ENCODE data around the gene THAP4. TPM values are rescaled to one million over a fixed set of nuclear protein-coding genes. Genes with fewer than 3 reads are reported as not detected.

The THAP4 gene
- total RNA-seq, 2 experiments from 2014 or later = 45.1 to 48.9 TPM

- DNase-seq (peak; percentile 48), ATAC-seq (no peak)
- Mint-ChIP-seq H3K27me3 (no peaks in the 10 kb centered on the region), H3K4me1 (ENCODE audit: low read depth) (peaks cover 16% of the 10 kb centered on the region), H3K4me3 (peak overlapping the region; percentile 61), H3K27ac (peak overlapping the region; percentile 41), H3K9me3 (no peaks in the 10 kb centered on the region), H3K36me3 (ENCODE audit: low read depth) (peaks cover 8% of the 10 kb centered on the region)
- intact Hi-C loops (cut with micrococcal nuclease) = no loop called here
- ChIA-PET POLR2A (interaction anchor here (1.2 to 1.3 kb wide), 2 partner anchors 10 to 20 kb away, joined by 3 read pairs; no protein-coding TSS in a partner anchor), CTCF (interaction anchor here (1.3 to 1.7 kb wide), 2 partner anchors 66 to 270 kb away, joined by 3 read pairs; no protein-coding TSS in a partner anchor)
- no peak for TF ChIP-seq CTCF (IDR thresholded peaks at IDR 0.05)
Observed at GRCh38 chr2:241608881-241609280, 28.1 kb downstream of the THAP4 start.

GRCh38 chr2:241607162-241607885 is 29.6 kb downstream of the THAP4 start:
- intact Hi-C loops (cut with micrococcal nuclease) = no loop called here
- peaks cover 16% of the 10 kb centered on the region for H3K4me1 Mint-ChIP-seq (ENCODE audit: low read depth)
- H3K27me3 Mint-ChIP-seq = no peaks in the 10 kb centered on the region
- CTCF ChIA-PET = interaction anchor here (1.3 kb wide), 1 partner anchor 64 kb away, joined by 3 read pairs; no protein-coding TSS in a partner anchor
- H3K27ac Mint-ChIP-seq = no peak overlapping the region
- peaks cover 12% of the 10 kb centered on the region for H3K36me3 Mint-ChIP-seq (ENCODE audit: low read depth)
- no peak for TF ChIP-seq CTCF (IDR thresholded peaks at IDR 0.05)
- H3K4me3 Mint-ChIP-seq = no peak overlapping the region
- DNase-seq (no peak), ATAC-seq (no peak)
- no peaks in the 10 kb centered on the region for H3K9me3 Mint-ChIP-seq
- POLR2A ChIA-PET = no interaction called here

GRCh38 chr2:241606186-241606585 is 30.8 kb downstream of the THAP4 start:
- H3K4me3 Mint-ChIP-seq = no peak overlapping the region
- ChIA-PET CTCF (no interaction called here), POLR2A (no interaction called here)
- intact Hi-C loops (cut with micrococcal nuclease) = no loop called here
- ATAC-seq (no peak), DNase-seq (no peak)
- H3K9me3 Mint-ChIP-seq = no peaks in the 10 kb centered on the region
- peaks cover 16% of the 10 kb centered on the region for H3K4me1 Mint-ChIP-seq (ENCODE audit: low read depth)
- peaks cover 15% of the 10 kb centered on the region for H3K36me3 Mint-ChIP-seq (ENCODE audit: low read depth)
- H3K27ac Mint-ChIP-seq = no peak overlapping the region
- no peak for TF ChIP-seq CTCF (IDR thresholded peaks at IDR 0.05)
- no peaks in the 10 kb centered on the region for H3K27me3 Mint-ChIP-seq

GRCh38 chr2:241603686-241604085 is 33.3 kb downstream of the THAP4 start:
- DNase-seq = no peak
- no peak overlapping the region for H3K27ac Mint-ChIP-seq

More at GRCh38 chr2:241603686-241604085, 33.3 kb downstream of the THAP4 start:
- POLR2A ChIA-PET = no interaction called here
- intact Hi-C loops (cut with micrococcal nuclease) = no loop called here
- ATAC-seq = no peak
- no peaks in the 10 kb centered on the region for H3K27me3 Mint-ChIP-seq
- no peaks in the 10 kb centered on the region for H3K9me3 Mint-ChIP-seq
- H3K4me3 Mint-ChIP-seq = no peak overlapping the region
- H3K4me1 Mint-ChIP-seq (ENCODE audit: low read depth) = peaks cover 4% of the 10 kb centered on the region
- TF ChIP-seq CTCF (IDR thresholded peaks at IDR 0.05) = no peak
- H3K36me3 Mint-ChIP-seq (ENCODE audit: low read depth) = peaks cover 25% of the 10 kb centered on the region
- CTCF ChIA-PET = no interaction called here
